Measurements from ENCODE around the gene TWNK.
"Not testable (repeated sequence)": the region's sequence is repeated elsewhere in the genome, so short reads cannot be mapped to it uniquely, and the experiment has no call there.

TWNK gene

DNA sequence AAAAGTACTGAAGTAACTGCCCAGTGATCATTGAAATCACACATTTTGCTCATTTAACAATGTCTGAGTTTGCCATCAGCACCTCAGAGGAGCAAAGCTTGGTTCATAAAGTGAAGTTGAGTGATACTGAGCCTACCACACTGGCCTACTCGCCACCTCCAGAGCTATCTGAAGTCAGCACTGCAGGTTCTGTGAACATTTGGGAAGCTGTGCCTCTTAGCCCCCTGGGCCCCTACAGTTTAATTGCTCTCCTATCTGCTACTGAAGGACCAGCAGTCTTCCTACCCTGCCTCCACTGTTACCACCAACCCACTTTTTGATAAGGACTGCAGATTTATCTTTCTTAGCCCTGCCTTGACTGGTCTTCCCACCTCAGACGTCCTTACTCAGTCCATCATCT lies 20.0 kb upstream of the TWNK start:
- Histone ChIP-seq H3K9me3 (ENCODE audit: low read length) (no peaks in the 10 kb centered on the region), H3K27ac (ENCODE audit: low read depth, low read length) (no peak overlapping the region), H3K36me3 (ENCODE audit: insufficient read depth, low read length) (peaks cover 22% of the 10 kb centered on the region), H3K4me3 (ENCODE audit: low read depth in 1 of 2, low read length in 2 of 2) (no peak overlapping the region), H3K4me1 (ENCODE audit: insufficient read depth, low read length) (peaks cover 8% of the 10 kb centered on the region), H3K27me3 (ENCODE audit: control insufficient read depth in 1 of 2, insufficient read depth in 2 of 2, low read length in 2 of 2) (no peaks in the 10 kb centered on the region), H3K9ac (ENCODE audit: low read length) (no peak overlapping the region)

DNA sequence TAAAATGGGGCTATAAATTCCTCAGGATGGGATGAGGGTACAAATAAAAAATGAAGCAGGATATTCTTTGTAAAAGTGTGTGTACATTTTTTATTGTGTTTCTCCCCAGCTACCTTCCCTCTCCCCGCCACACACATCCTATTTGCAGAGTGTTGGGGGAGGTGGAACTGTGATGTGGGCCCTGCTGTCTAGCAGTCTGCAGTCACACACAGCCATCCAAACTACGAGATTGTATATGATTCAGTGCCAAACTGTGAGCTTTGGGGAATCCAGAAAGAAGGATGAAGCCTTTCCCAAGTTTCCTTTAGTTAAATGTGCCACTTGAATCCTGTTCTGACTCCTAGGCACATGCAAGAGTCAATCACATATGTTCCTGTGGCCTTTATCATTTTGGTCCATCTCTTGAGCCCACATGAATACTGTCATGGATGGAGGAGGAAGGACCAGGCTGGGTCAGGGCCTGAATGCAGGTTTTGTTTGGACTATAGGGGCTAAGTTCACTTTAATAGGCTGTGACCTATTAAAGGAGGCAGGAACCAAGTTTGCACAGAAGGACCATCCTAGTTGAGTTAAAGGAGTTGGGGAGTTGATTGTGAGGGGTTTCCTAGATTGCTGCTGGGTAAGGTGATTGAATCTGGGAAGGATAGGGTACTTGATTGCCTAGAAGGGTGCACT lies 19.1 kb upstream of the TWNK start:
- Histone ChIP-seq H3K36me3 (ENCODE audit: insufficient read depth, low read length) (peaks cover 13% of the 10 kb centered on the region), H3K4me1 (ENCODE audit: insufficient read depth, low read length) (peaks cover 8% of the 10 kb centered on the region), H3K27me3 (ENCODE audit: control insufficient read depth in 1 of 2, insufficient read depth in 2 of 2, low read length in 2 of 2) (no peaks in the 10 kb centered on the region), H3K27ac (ENCODE audit: low read depth, low read length) (no peak overlapping the region), H3K9ac (ENCODE audit: low read length) (no peak overlapping the region), H3K4me3 (ENCODE audit: low read depth in 1 of 2, low read length in 2 of 2) (no peak overlapping the region), H3K9me3 (ENCODE audit: low read length) (no peaks in the 10 kb centered on the region)

DNA sequence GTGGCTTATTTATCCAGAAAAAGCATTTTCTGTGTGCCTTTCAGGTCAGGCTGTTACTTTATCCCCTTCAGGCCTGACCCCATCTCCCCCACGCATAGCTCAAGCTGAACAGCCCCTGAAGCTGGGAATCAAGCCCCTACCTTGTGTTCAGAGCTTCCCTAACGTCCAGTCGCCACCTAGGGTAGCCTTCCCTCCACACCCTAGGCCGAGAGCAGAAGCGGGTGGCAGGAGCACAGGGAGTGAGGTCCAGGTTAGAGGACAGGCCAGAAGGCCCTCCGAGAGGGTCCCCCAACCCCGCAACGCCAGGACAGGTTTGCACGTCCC lies 18.5 kb upstream of the TWNK start:
- Histone ChIP-seq H3K27ac (ENCODE audit: low read depth, low read length) (no peak overlapping the region), H3K9me3 (ENCODE audit: low read length) (no peaks in the 10 kb centered on the region), H3K36me3 (ENCODE audit: insufficient read depth, low read length) (peaks cover 11% of the 10 kb centered on the region), H3K4me3 (ENCODE audit: low read depth in 1 of 2, low read length in 2 of 2) (peak overlapping the region; percentile 22 to 56), H3K9ac (ENCODE audit: low read length) (no peak overlapping the region), H3K27me3 (ENCODE audit: control insufficient read depth in 1 of 2, insufficient read depth in 2 of 2, low read length in 2 of 2) (no peaks in the 10 kb centered on the region), H3K4me1 (ENCODE audit: insufficient read depth, low read length) (peaks cover 8% of the 10 kb centered on the region)

DNA sequence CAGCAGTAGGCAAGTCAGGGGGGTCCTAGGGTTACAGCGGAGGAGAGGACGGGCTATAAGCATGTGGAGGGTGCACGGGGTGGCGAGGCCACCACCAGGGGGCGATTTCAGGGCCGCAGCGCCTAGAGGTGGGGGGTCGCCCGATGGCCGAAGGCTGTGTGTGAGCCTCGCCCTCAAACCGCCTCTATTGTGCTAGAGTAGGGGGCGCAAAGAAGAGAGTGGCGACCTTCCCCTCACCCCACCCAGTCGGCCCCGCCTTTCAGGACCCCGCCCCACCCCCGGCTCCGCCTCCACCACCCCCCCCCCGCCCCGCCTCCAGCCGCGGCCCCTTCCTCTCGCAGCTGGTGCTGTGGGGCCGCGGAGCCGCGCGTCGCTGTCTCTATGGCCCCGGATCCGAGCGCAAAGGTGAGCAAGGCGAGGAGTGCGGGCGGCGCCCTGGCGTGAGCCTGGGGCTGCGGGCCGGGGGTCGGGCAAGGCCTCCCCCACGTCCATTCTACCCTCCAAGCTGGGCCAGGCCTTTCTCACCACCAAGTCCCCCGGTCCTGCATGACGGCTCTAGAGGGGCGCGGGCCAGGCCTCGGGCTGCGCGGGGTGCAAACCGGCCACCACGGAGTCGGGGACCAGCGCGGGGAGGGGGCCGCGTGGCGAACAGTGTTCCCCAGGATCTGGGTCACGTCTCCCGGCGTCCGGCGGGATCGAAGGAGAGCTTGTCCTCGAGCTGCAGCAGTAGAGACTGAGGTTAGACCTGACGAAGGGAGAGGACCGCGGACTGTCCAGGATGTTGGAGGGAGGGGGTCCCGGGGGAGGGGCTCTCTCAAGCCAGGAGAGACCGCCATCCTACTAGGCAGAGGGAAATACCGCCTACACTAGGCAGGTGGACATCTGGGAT lies 17.9 kb upstream of the TWNK start, which contains the start of gene SEMA4G:
SEMA4G (plus strand) TSS at position 318 of the 889 bp plus-strand sequence. CDS start 3,409 bp downstream, outside the sequence.
- peak within 1 kb of the TSS; percentile 35 to 58 for H3K4me3 ChIP-seq (ENCODE audit: low read depth in 1 of 2, low read length in 2 of 2)
- H3K4me1 ChIP-seq (ENCODE audit: insufficient read depth, low read length) = peaks cover 8% of the 10 kb centered on the region
- H3K27me3 ChIP-seq (ENCODE audit: control insufficient read depth in 1 of 2, insufficient read depth in 2 of 2, low read length in 2 of 2) = no peaks in the 10 kb centered on the region
- no peak within 1 kb of the TSS for H3K27ac ChIP-seq (ENCODE audit: low read depth, low read length)
- no peak within 1 kb of the TSS for H3K9ac ChIP-seq (ENCODE audit: low read length)
- no peaks in the 10 kb centered on the region for H3K9me3 ChIP-seq (ENCODE audit: low read length)
- H3K36me3 ChIP-seq (ENCODE audit: insufficient read depth, low read length) = peaks cover 11% of the 10 kb centered on the region

DNA sequence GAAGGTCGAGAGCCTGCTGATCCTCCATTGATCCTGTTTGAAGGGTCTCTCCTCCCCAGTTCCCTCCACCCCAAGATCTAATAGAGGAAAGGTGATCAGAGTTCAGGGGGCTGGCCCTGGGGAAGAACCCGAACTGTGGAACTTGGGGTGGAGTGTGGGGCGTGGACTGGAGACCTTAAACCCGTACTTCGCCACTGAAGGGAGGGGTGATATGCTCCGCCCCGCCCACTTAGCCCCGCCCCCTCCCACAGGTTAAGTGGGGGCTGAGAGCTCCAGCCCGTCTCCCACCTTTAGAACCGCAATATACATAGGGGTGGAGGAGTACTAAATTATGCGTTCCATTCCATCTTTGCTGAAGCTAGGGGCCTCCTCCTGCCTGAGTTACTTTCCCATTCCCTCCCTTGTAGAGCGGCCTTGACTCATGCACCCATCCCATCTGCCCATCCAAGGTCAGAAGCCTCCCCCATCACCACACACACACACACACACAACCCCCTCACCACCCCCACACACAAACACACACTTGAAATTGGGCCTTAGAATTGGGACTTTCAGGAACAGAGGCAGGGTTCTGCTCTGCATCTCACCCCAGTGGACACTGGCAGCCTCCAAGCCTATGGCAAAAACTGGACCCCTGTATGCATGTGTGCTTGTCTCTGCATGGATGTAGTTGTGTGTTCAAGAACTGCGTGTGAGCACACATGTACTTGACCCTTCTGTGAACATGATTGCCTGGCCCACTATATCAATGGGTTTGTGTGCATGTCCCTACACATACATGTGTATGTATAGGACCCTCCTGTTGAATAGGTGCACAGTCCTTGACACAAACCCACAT lies 17.0 kb upstream of the TWNK start:
- Histone ChIP-seq H3K36me3 (ENCODE audit: insufficient read depth, low read length) (peaks cover 7% of the 10 kb centered on the region), H3K9ac (ENCODE audit: low read length) (no peak overlapping the region), H3K27ac (ENCODE audit: low read depth, low read length) (no peak overlapping the region)

DNA sequence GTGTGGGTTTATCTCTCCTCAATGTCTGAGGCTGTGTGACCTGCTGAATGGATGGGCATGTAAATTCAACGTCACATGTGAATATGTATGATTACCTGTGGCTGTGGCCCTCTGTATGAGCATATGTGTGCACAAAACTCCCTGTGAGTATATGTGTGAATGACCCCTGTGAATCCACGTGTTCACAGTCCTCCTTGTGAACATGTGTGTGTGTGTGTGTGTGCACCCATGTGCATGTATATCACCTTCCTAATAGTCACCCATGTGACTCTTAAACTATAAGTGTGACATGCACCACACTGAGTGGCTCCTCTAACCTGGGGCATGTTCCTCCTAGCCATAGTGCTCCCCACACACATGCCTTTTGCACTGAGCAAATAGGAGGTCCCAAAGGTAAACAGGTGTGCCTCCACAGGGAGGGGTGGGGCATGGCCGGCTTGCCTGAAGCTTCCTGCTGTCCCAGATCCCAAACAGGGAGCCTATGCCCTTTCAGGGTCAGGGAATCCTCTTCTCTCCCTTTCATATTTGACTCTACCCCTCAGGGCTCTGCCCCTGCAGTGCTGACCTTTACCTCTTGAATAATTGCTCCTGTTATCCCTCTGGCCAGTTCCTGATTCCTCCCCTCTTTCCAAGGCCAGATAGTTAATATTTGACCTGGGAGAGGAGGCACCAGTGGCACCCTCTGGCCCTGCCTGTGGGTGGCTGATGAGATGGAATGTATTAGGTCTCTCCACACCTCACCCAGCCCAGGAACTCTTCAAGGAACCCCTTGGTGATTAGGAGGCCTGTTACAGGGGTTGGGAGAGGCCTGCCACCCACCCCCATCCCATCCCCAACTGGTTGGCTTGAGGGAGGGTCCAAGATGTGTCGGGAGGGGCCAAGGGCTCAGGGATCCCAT lies 16.2 kb upstream of the TWNK start:
- no peak overlapping the region for H3K4me3 ChIP-seq (ENCODE audit: low read depth in 1 of 2, low read length in 2 of 2)
- peaks cover 8% of the 10 kb centered on the region for H3K4me1 ChIP-seq (ENCODE audit: insufficient read depth, low read length)

More for the DNA sequence above, 17.0 kb upstream of the TWNK start:
- Histone ChIP-seq H3K27me3 (ENCODE audit: control insufficient read depth in 1 of 2, insufficient read depth in 2 of 2, low read length in 2 of 2) (no peaks in the 10 kb centered on the region), H3K9me3 (ENCODE audit: low read length) (no peaks in the 10 kb centered on the region), H3K4me1 (ENCODE audit: insufficient read depth, low read length) (peaks cover 8% of the 10 kb centered on the region), H3K4me3 (ENCODE audit: low read depth in 1 of 2, low read length in 2 of 2) (peak overlapping the region; percentile 35 to 58)

DNA sequence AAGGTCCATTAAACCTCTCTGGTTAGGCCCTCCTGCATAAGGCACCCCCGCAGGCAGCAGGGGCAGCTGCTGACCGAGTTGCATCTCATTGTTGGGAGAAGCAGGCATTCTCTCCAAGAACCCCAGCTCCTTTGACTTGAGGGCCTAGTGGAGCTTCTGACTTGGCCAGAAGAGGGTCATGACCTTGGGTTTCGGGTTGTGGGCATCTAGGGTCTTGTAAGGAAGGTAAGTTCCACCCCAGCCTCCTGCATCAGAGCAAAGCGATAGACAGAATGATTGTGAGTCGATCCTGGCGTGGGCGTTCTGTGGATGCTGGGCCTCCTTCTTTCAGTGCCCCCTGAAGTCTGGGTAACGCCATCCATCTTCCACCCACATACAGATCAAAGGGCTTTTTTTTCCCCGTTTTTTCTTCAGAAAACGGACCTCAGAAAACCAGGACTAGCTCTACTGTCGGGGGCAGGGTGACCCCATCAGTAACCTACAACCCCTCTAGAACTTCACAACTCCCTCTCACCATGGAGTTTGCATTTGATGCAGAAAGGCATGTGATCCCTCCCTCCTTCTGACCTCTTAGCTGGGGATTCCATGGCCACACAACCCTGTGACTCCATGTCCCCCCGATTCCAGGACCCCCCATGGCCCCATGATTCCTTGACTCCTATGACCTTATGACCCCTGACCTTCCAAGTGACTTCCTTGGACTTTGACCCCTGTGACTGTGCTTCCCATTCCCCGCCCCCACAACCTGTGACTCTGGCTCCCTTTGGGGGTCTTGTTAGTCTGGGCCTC lies 15.0 kb upstream of the TWNK start:
- Histone ChIP-seq H3K4me1 (ENCODE audit: insufficient read depth, low read length) (peaks cover 8% of the 10 kb centered on the region), H3K4me3 (ENCODE audit: low read depth in 1 of 2, low read length in 2 of 2) (no peak overlapping the region), H3K36me3 (ENCODE audit: insufficient read depth, low read length) (no peaks in the 10 kb centered on the region), H3K9ac (ENCODE audit: low read length) (no peak overlapping the region), H3K9me3 (ENCODE audit: low read length) (no peaks in the 10 kb centered on the region), H3K27me3 (ENCODE audit: control insufficient read depth in 1 of 2, insufficient read depth in 2 of 2, low read length in 2 of 2) (no peaks in the 10 kb centered on the region), H3K27ac (ENCODE audit: low read depth, low read length) (no peak overlapping the region)

More for the DNA sequence above, 16.2 kb upstream of the TWNK start:
- Histone ChIP-seq H3K27ac (ENCODE audit: low read depth, low read length) (no peak overlapping the region), H3K36me3 (ENCODE audit: insufficient read depth, low read length) (no peaks in the 10 kb centered on the region), H3K9ac (ENCODE audit: low read length) (no peak overlapping the region), H3K9me3 (ENCODE audit: low read length) (no peaks in the 10 kb centered on the region), H3K27me3 (ENCODE audit: control insufficient read depth in 1 of 2, insufficient read depth in 2 of 2, low read length in 2 of 2) (no peaks in the 10 kb centered on the region)

DNA sequence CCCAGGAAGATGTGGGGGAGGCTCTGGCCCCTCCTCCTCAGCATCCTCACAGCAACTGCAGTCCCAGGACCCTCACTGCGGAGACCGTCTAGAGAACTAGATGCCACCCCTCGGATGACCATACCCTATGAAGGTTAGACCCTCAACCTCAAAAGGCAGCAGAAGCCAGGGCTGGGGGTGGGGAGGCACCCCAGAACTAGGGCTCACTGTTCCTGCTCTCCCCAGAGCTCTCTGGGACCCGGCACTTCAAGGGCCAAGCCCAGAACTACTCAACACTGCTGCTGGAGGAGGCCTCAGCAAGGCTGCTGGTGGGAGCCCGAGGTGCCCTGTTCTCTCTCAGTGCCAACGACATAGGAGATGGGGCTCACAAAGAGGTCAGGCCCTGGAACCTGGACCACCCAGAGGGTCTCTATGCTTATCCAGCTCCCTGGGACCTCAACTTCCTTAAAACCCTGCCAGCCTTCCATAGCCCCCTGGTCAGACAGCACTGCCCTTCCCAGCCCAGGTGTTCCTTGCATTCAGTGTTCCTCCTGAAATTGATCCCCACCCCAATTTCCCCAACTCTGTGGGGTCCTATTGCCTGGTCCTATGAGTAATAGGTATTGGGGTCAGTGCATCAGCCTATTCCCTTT lies 14.3 kb upstream of the TWNK start:
- H3K27ac ChIP-seq (ENCODE audit: low read depth, low read length) = no peak overlapping the region
- H3K4me1 ChIP-seq (ENCODE audit: insufficient read depth, low read length) = peaks cover 8% of the 10 kb centered on the region
- peaks cover 6% of the 10 kb centered on the region for H3K36me3 ChIP-seq (ENCODE audit: insufficient read depth, low read length)
- H3K27me3 ChIP-seq (ENCODE audit: control insufficient read depth in 1 of 2, insufficient read depth in 2 of 2, low read length in 2 of 2) = no peaks in the 10 kb centered on the region
- no peak overlapping the region for H3K9ac ChIP-seq (ENCODE audit: low read length)
- no peak overlapping the region for H3K4me3 ChIP-seq (ENCODE audit: low read depth in 1 of 2, low read length in 2 of 2)
- H3K9me3 ChIP-seq (ENCODE audit: low read length) = no peaks in the 10 kb centered on the region

DNA sequence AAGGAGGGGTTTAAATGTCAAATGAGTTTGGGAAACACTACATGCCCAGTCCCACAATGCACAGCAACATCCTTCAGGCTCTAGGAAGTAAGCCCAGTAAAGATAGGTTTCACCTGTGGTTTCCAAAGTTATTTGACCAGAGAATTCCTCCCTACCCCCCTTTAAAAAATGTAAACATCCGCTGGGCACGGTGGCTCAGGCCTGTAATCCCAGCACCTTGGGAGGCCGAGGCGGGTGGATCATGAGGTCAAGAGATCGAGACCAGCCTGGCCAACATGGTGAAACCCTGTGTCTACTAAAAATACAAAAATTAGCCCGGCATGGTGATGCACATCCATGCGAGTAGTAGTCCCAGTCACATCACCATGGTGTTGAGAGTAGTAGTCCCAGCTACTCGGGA lies 11.9 kb upstream of the TWNK start:
- H3K4me1 ChIP-seq (ENCODE audit: insufficient read depth, low read length); H3K27me3 ChIP-seq (ENCODE audit: control insufficient read depth in 1 of 2, insufficient read depth in 2 of 2, low read length in 2 of 2); H3K27ac ChIP-seq (ENCODE audit: low read depth, low read length); H3K9me3 ChIP-seq (ENCODE audit: low read length); H3K4me3 ChIP-seq (ENCODE audit: low read depth in 1 of 2, low read length in 2 of 2); H3K9ac ChIP-seq (ENCODE audit: low read length): not testable (repeated sequence)
- peaks cover 23% of the 10 kb centered on the region for H3K36me3 ChIP-seq (ENCODE audit: insufficient read depth, low read length)

DNA sequence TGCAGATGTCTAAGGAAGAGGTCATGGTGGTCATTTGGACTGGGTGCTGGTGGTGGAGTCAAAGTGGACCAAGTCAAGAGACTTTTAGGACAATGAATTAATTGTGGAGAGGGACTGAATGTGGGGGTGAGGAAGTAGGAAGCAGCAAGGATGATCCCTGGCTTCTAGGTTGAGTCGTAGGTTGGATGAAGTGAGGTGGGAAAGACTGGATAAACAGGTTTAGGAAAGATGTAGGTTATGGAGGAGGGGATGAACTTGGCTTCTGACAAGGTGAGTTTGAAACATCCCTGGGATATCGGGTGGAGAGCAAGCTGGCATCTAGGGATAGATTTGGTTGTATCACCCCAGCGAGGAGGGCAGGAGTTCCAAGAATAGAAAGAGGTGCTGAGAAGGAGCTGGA lies 10.4 kb upstream of the TWNK start:
- Histone ChIP-seq H3K4me1 (ENCODE audit: insufficient read depth, low read length) (no peaks in the 10 kb centered on the region), H3K9me3 (ENCODE audit: low read length) (no peaks in the 10 kb centered on the region), H3K36me3 (ENCODE audit: insufficient read depth, low read length) (peaks cover 33% of the 10 kb centered on the region)

More for the DNA sequence above, 10.4 kb upstream of the TWNK start:
- Histone ChIP-seq H3K27ac (ENCODE audit: low read depth, low read length) (no peak overlapping the region), H3K4me3 (ENCODE audit: low read depth in 1 of 2, low read length in 2 of 2) (no peak overlapping the region), H3K9ac (ENCODE audit: low read length) (no peak overlapping the region), H3K27me3 (ENCODE audit: control insufficient read depth in 1 of 2, insufficient read depth in 2 of 2, low read length in 2 of 2) (no peaks in the 10 kb centered on the region)
